K562 (cell line): ENCODE measurements around the gene FGF2. TPM values are rescaled to one million over a fixed set of nuclear protein-coding genes. Genes with fewer than 3 reads are reported as not detected.

Experiments used
- ATAC-seq: fragments of 200-7000 bp; cut with Tn5 transposase; 3 replicates; pipeline ENCODE4 v1.9.1; 2020; ENCODE audit warnings: moderate library complexity
- BruUV-seq: library from RNA; stranded (reverse); fragments of 400-500 nt; replicated peaks from 2 replicates; lab custom pipeline; 2021; lab: Mats Ljungman, UMichigan
- CTCF ChIA-PET: fragments of 300-600 bp; formaldehyde crosslinking; extraction: SDS; loops from one replicate; lab custom pipeline; 2021; ENCODE audit warnings: low intra/inter-chr PET ratio; lab: Yijun Ruan, JAX
- POLR2A ChIA-PET: fragments of 300-600, 350-650 bp; sonication (Branson Sonifier 250); formaldehyde crosslinking; extraction: SDS; loops from one replicate; lab custom pipeline; 2021; ENCODE audit warnings: antibody characterized with exemption, inconsistent platforms; lab: Yijun Ruan, JAX
- DNase-seq, 4 experiments: peaks; one replicate each; pipeline versions ENCODE4 v3.0.0 to v3.0.0-alpha.2; 2011 to 2018; ENCODE audit warnings: low spot score in 3 of 4, mixed read lengths in 3 of 4; ENCODE audit errors: extremely low read depth in 1 of 4
- FAIRE-seq: peaks from 2 replicates; lab custom pipeline; 2011; peaks lifted over from hg19 to GRCh38; lab: Jason Lieb, UNC
- H2AFZ ChIP-seq: 2 replicates; pipeline ENCODE4 v1.6.0; 2011; ENCODE audit warnings: low read depth, low read length, control low read depth, inconsistent platforms
- H3K27ac ChIP-seq: fragments of 200-600 bp; 3 replicates; pipeline ENCODE4 v1.8.0; 2011; ENCODE audit warnings: low read depth, mild to moderate bottlenecking, control low read depth, inconsistent platforms, low read length, moderate library complexity, mixed read lengths; ENCODE audit errors: extremely low read depth
- H3K27me3 ChIP-seq, 2 experiments: fragments of 300-600 bp in 1 of 2; 2 replicates in 1 of 2; 3 replicates in 1 of 2; pipeline versions ENCODE4 v1.6.0 to v1.8.0; 2011; ENCODE audit warnings: inconsistent platforms in 2 of 2, low read length in 2 of 2, mild to moderate bottlenecking in 1 of 2, mixed read lengths in 1 of 2, moderate library complexity in 1 of 2; ENCODE audit not compliant: control insufficient read depth in 2 of 2, insufficient read depth in 2 of 2
- H3K36me3 ChIP-seq: fragments of 300-600 bp; 3 replicates; pipeline ENCODE4 v1.8.0; 2011; ENCODE audit warnings: mild to moderate bottlenecking, low read length, inconsistent platforms; ENCODE audit not compliant: control insufficient read depth, insufficient read depth
- H3K4me1 ChIP-seq, 2 experiments: fragments of 200-600 bp in 1 of 2; replicated peaks in 1 of 2; 2 replicates in 1 of 2; 3 replicates in 1 of 2; pipeline versions ENCODE4 v1.5.1 to v1.8.0; 2011; ENCODE audit warnings: inconsistent platforms in 2 of 2, low read length in 2 of 2, mild to moderate bottlenecking in 1 of 2, mixed read lengths in 1 of 2, moderate library complexity in 1 of 2; ENCODE audit not compliant: control insufficient read depth in 2 of 2, insufficient read depth in 2 of 2
- H3K4me2 ChIP-seq: 2 replicates; pipeline ENCODE4 v1.6.1; 2011; ENCODE audit warnings: low read length, control low read depth, inconsistent platforms, mixed read lengths; ENCODE audit not compliant: insufficient read depth
- H3K4me3 ChIP-seq: fragments of 200-600 bp; sonication (generic), shearing (Covaris generic); 2 replicates; pipeline ENCODE4 v1.5.1; 2016; ENCODE audit warnings: control low read depth, inconsistent platforms
- H3K79me2 ChIP-seq: fragments of 200-600 bp; 3 replicates; pipeline ENCODE4 v1.8.0; 2011; ENCODE audit warnings: low read length, inconsistent platforms; ENCODE audit not compliant: control insufficient read depth, insufficient read depth
- H3K9ac ChIP-seq, 2 experiments: 2 replicates each; pipeline versions ENCODE4 v1.6.0 to v1.6.1; 2011; ENCODE audit warnings: low read depth in 2 of 2, low read length in 2 of 2, control low read depth in 1 of 2, inconsistent platforms in 1 of 2, mild to moderate bottlenecking in 1 of 2, mixed read lengths in 1 of 2; ENCODE audit not compliant: insufficient read depth in 1 of 2
- H3K9me1 ChIP-seq: one replicate; pipeline ENCODE4 v1.6.0; 2011; ENCODE audit warnings: inconsistent platforms, mild to moderate bottlenecking, low read length, moderate library complexity; ENCODE audit not compliant: control insufficient read depth, insufficient read depth
- H3K9me3 ChIP-seq: replicated peaks from 2 replicates; pipeline ENCODE4 v1.5.1; 2011; ENCODE audit warnings: low read depth, low read length, inconsistent platforms; ENCODE audit not compliant: control insufficient read depth, insufficient read depth
- H4K20me1 ChIP-seq: replicated peaks from 2 replicates; pipeline ENCODE4 v1.6.1; 2011; ENCODE audit warnings: low read length, inconsistent platforms, mixed read lengths; ENCODE audit not compliant: control insufficient read depth, insufficient read depth
- GTF2A2 ChIP-seq: IDR thresholded peaks from 2 replicates; pipeline ENCODE4 v1.6.1; 2016; ENCODE audit warnings: mild to moderate bottlenecking, missing genetic modification characterization, missing compliant biosample characterization
- KDM5B ChIP-seq: fragments of 200-600 bp; sonication (generic); IDR thresholded peaks from 2 replicates; pipeline ENCODE4 v1.6.1; 2012; ENCODE audit warnings: low read depth, mild to moderate bottlenecking, moderate library complexity, low read length, control low read depth, inconsistent platforms; ENCODE audit not compliant: insufficient replicate concordance
- TSHZ1 ChIP-seq: fragments of 250-450 bp; sonication (Bioruptor Pico); IDR thresholded peaks from 2 replicates; pipeline ENCODE4 v1.4.0; 2020; ENCODE audit warnings: mild to moderate bottlenecking, moderate library complexity
- ZBTB12 ChIP-seq: fragments of 250-450 bp; sonication (Bioruptor Pico); IDR thresholded peaks from 2 replicates; pipeline ENCODE4 v1.4.0; 2020
- ZNF696 ChIP-seq: fragments of 250-450 bp; sonication (Bioruptor Pico); conservative IDR thresholded peaks from 2 replicates; pipeline ENCODE4 v1.4.0; 2020; ENCODE audit warnings: mild to moderate bottlenecking, moderate library complexity
- WGBS: fragments of 100-300 bp; shearing (Covaris generic); methylation state at CpG from one replicate; pipeline ENCODE4 v1.1.6; 2016; ENCODE audit warnings: low coverage, mixed read lengths; ENCODE audit not compliant: insufficient coverage; ENCODE audit errors: missing lambda C conversion rate; 5-methylcytosine and 5-hydroxymethylcytosine counted together
- in situ Hi-C: fragments of 300-500 bp; cut with MboI; formaldehyde crosslinking; loops from 4 replicates; pipeline ENCODE4 v1.15.0; 2018; ENCODE audit warnings: inconsistent platforms, mixed read lengths
- intact Hi-C: fragments of 100-400 bp; cut with micrococcal nuclease; formaldehyde crosslinking; loops from 2 replicates; pipeline ENCODE4 v1.14.2; 2022
- polyA plus RNA-seq, 8 experiments: library from polyadenylated mRNA; depleted of rRNA in 4 of 8; stranded (reverse) in 5 of 8; unstranded in 3 of 8; fragments of >200 nt; fragmentation: Nextera tagmentation in 2 of 8; fragmentation: Illumina TruSeq in 1 of 8; extraction: Ambion mirVana in 2 of 8; extraction: Trizol in 1 of 8; gene quantifications; 2 replicates each; pipeline versions ENCODE4 v1.2.1 to v1.2.3, GENCODE V29; 2011 to 2014; ENCODE audit warnings: inconsistent platforms in 1 of 8, missing spikeins in 1 of 8
- total RNA-seq, 7 experiments: library from RNA; depleted of rRNA in 6 of 7; stranded (reverse); fragments of >200 nt in 6 of 7; fragmentation: Illumina TruSeq in 2 of 7; extraction: Trizol in 2 of 7; gene quantifications; 2 replicates each; pipeline versions ENCODE4 v1.2.1 to v1.2.3, GENCODE V29; 2011 to 2021; ENCODE audit warnings: low replicate concordance in 1 of 7
- TF ChIP-seq, protein P1 (sequence below): sonication (generic); formaldehyde crosslinking; IDR thresholded peaks from 2 replicates; pipeline ENCODE4 v1.8.0; 2022; ENCODE audit warnings: missing genetic modification reagents, mild to moderate bottlenecking, borderline replicate concordance

FGF2 gene
- total and polyA plus RNA-seq, 9 of the 15 experiments (the other 6 are each of a cell fraction or from before 2014, with no cell fraction given) = 2.5 to 19.4 (median 9.2) TPM

- H3K79me2 ChIP-seq = no peaks in the 10 kb centered on the region
- TF ChIP-seq KDM5B = no peak
- TF ChIP-seq GTF2A2 (tag) = no peak
- TF ChIP-seq TSHZ1 (CRISPR knock-in tag) = no peak
- TF ChIP-seq ZBTB12 (CRISPR knock-in tag) = no peak
- no peak for TF ChIP-seq ZNF696 (CRISPR knock-in tag)
- TF ChIP-seq, protein P1, sequence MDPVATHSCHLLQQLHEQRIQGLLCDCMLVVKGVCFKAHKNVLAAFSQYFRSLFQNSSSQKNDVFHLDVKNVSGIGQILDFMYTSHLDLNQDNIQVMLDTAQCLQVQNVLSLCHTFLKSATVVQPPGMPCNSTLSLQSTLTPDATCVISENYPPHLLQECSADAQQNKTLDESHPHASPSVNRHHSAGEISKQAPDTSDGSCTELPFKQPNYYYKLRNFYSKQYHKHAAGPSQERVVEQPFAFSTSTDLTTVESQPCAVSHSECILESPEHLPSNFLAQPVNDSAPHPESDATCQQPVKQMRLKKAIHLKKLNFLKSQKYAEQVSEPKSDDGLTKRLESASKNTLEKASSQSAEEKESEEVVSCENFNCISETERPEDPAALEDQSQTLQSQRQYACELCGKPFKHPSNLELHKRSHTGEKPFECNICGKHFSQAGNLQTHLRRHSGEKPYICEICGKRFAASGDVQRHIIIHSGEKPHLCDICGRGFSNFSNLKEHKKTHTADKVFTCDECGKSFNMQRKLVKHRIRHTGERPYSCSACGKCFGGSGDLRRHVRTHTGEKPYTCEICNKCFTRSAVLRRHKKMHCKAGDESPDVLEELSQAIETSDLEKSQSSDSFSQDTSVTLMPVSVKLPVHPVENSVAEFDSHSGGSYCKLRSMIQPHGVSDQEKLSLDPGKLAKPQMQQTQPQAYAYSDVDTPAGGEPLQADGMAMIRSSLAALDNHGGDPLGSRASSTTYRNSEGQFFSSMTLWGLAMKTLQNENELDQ (CRISPR knock-in tag) = no peak
- H3K4me1 ChIP-seq = no peaks in the 10 kb centered on the region
- H3K27me3 ChIP-seq = no peaks in the 10 kb centered on the region
- intact Hi-C loops = no loop called here
- no peak overlapping the region for H3K27ac ChIP-seq
- POLR2A ChIA-PET = interaction anchor here (0.7 kb wide), 1 partner anchor 259 kb away, joined by 3 read pairs; no protein-coding TSS in a partner anchor
- no peak overlapping the region for H3K4me2 ChIP-seq
- no peak for DNase-seq
- no peak for FAIRE-seq
- no peak overlapping the region for H2AFZ ChIP-seq
- no peaks in the 10 kb centered on the region for H3K9me3 ChIP-seq
- no peak overlapping the region for H3K9ac ChIP-seq
- no TSS peak for BruUV-seq
- CTCF ChIA-PET = no interaction called here
- no peaks in the 10 kb centered on the region for H3K9me1 ChIP-seq
- H3K36me3 ChIP-seq = peaks cover 24% of the 10 kb centered on the region; the same call in 2 of the 3 replicates
- no peak for ATAC-seq
- 80% methylated on average over 1 of the region's 2 CpGs for WGBS
- H3K4me3 ChIP-seq = no peak overlapping the region
- no peaks in the 10 kb centered on the region for H4K20me1 ChIP-seq
- in situ Hi-C loops = no loop called here
Observed at GRCh38 chr4:122898370-122899150, 71.9 kb downstream of the FGF2 start.
